Osteoblast (primary cell): ENCODE measurements around the gene CASTOR2. TPM values are rescaled to one million over a fixed set of nuclear protein-coding genes. Genes with fewer than 3 reads are reported as not detected.
"Not testable (repeated sequence)": the region's sequence is repeated elsewhere in the genome, so short reads cannot be mapped to it uniquely, and the experiment has no call there.

Experiments
- DNase-seq: peaks from one replicate; pipeline ENCODE4 v3.0.0; 2011; ENCODE audit warnings: low spot score, mixed read lengths; ENCODE audit not compliant: insufficient read length; ENCODE audit errors: missing footprints
- H2AFZ ChIP-seq: 2 replicates; pipeline ENCODE4 v1.6.0; 2011; ENCODE audit warnings: mild to moderate bottlenecking, low read length
- H3K27ac ChIP-seq: 2 replicates; pipeline ENCODE4 v1.5.1; 2011; ENCODE audit warnings: mild to moderate bottlenecking, low read depth, low read length, moderate library complexity
- H3K27me3 ChIP-seq: 2 replicates; pipeline ENCODE4 v1.6.0; 2012; ENCODE audit warnings: mild to moderate bottlenecking, control low read depth, inconsistent platforms, low read length, moderate library complexity; ENCODE audit not compliant: insufficient read depth
- H3K36me3 ChIP-seq: 2 replicates; pipeline ENCODE4 v1.5.1; 2011; ENCODE audit warnings: mild to moderate bottlenecking, low read length, control low read depth, moderate library complexity; ENCODE audit not compliant: insufficient read depth
- H3K4me1 ChIP-seq: 2 replicates; pipeline ENCODE4 v1.5.1; 2011; ENCODE audit warnings: mild to moderate bottlenecking, low read length, control low read depth, moderate library complexity; ENCODE audit not compliant: insufficient read depth
- H3K4me2 ChIP-seq: 2 replicates; pipeline ENCODE4 v1.6.0; 2011; ENCODE audit warnings: mild to moderate bottlenecking, low read length; ENCODE audit not compliant: insufficient read depth
- H3K4me3 ChIP-seq: fragments of 200-600 bp; sonication (generic); 3 replicates; pipeline ENCODE4 v1.5.1; 2012; ENCODE audit warnings: mild to moderate bottlenecking, low read length, inconsistent platforms; ENCODE audit not compliant: insufficient read depth
- H3K79me2 ChIP-seq: 2 replicates; pipeline ENCODE4 v1.6.0; 2012; ENCODE audit warnings: mild to moderate bottlenecking, low read length, control low read depth, inconsistent platforms; ENCODE audit not compliant: insufficient read depth
- H3K9me3 ChIP-seq: 2 replicates; pipeline ENCODE4 v1.5.1; 2011; ENCODE audit warnings: low read depth, low read length, control low read depth
- H4K20me1 ChIP-seq: 2 replicates; pipeline ENCODE4 v1.6.0; 2012; ENCODE audit warnings: mild to moderate bottlenecking, low read length, control low read depth; ENCODE audit not compliant: insufficient read depth
- total RNA-seq: library from RNA; depleted of rRNA; stranded (reverse); fragments of >200 nt; gene quantifications from 2 replicates; pipeline ENCODE4 v1.2.3, GENCODE V29; 2012

CASTOR2 gene
- total RNA-seq, 1 donor, result 17.0 TPM

- not testable (repeated sequence) for H3K27me3 ChIP-seq, H3K79me2 ChIP-seq, H3K4me2 ChIP-seq, H3K4me1 ChIP-seq, DNase-seq, H3K9me3 ChIP-seq, H3K4me3 ChIP-seq, H2AFZ ChIP-seq, H3K36me3 ChIP-seq, H3K27ac ChIP-seq, H4K20me1 ChIP-seq
Observed at GRCh38 chr7:74947741-74948140, 16.8 kb upstream of the CASTOR2 start.

- not testable (repeated sequence) for H3K9me3 ChIP-seq, H2AFZ ChIP-seq, H3K4me2 ChIP-seq, H3K4me1 ChIP-seq, DNase-seq, H3K4me3 ChIP-seq, H3K36me3 ChIP-seq, H4K20me1 ChIP-seq, H3K27ac ChIP-seq, H3K79me2 ChIP-seq, H3K27me3 ChIP-seq
Observed at GRCh38 chr7:74953774-74954173, 10.7 kb upstream of the CASTOR2 start.

- H3K4me1 ChIP-seq, DNase-seq, H3K4me2 ChIP-seq, H3K9me3 ChIP-seq, H3K79me2 ChIP-seq, H3K27me3 ChIP-seq, H4K20me1 ChIP-seq, H3K36me3 ChIP-seq, H3K27ac ChIP-seq, H3K4me3 ChIP-seq, H2AFZ ChIP-seq: not testable (repeated sequence)
Observed at GRCh38 chr7:74958328-74958727, 6.2 kb upstream of the CASTOR2 start.

GRCh38 chr7:74963704-74964510, 598 bp upstream of the CASTOR2 start:
- not testable (repeated sequence) for H3K36me3 ChIP-seq, H3K79me2 ChIP-seq, H3K4me2 ChIP-seq, H4K20me1 ChIP-seq, H3K27ac ChIP-seq, H3K27me3 ChIP-seq, H3K9me3 ChIP-seq, H2AFZ ChIP-seq, DNase-seq, H3K4me3 ChIP-seq, H3K4me1 ChIP-seq

GRCh38 chr7:74966208-74966854, 1.8 kb downstream of the CASTOR2 start:
- not testable (repeated sequence) for H3K4me1 ChIP-seq, H3K27me3 ChIP-seq, H3K4me2 ChIP-seq, H3K36me3 ChIP-seq, H3K27ac ChIP-seq, DNase-seq, H4K20me1 ChIP-seq, H2AFZ ChIP-seq, H3K79me2 ChIP-seq, H3K9me3 ChIP-seq, H3K4me3 ChIP-seq

GRCh38 chr7:74966909-74967308, 2.4 kb downstream of the CASTOR2 start:
- H3K79me2 ChIP-seq, H2AFZ ChIP-seq, H3K27me3 ChIP-seq, H3K36me3 ChIP-seq, H3K4me3 ChIP-seq, DNase-seq, H3K9me3 ChIP-seq, H3K4me1 ChIP-seq, H3K27ac ChIP-seq, H3K4me2 ChIP-seq, H4K20me1 ChIP-seq: not testable (repeated sequence)

- H3K36me3 ChIP-seq, result not testable (repeated sequence)
Observed at GRCh38 chr7:74971431-74971830, 6.9 kb downstream of the CASTOR2 start.

GRCh38 chr7:74972377-74972776, 7.9 kb downstream of the CASTOR2 start:
- not testable (repeated sequence) for H2AFZ ChIP-seq, DNase-seq, H4K20me1 ChIP-seq, H3K4me1 ChIP-seq, H3K4me3 ChIP-seq, H3K27me3 ChIP-seq, H3K36me3 ChIP-seq, H3K79me2 ChIP-seq, H3K27ac ChIP-seq, H3K9me3 ChIP-seq, H3K4me2 ChIP-seq

More at GRCh38 chr7:74971431-74971830, 6.9 kb downstream of the CASTOR2 start:
- H3K9me3 ChIP-seq, H2AFZ ChIP-seq, H3K4me3 ChIP-seq, H3K79me2 ChIP-seq, H3K27me3 ChIP-seq, H3K27ac ChIP-seq, H3K4me1 ChIP-seq, H4K20me1 ChIP-seq, H3K4me2 ChIP-seq, DNase-seq: not testable (repeated sequence)

GRCh38 chr7:74975959-74976358, 11.5 kb downstream of the CASTOR2 start:
- not testable (repeated sequence) for H3K79me2 ChIP-seq, H3K4me1 ChIP-seq, H3K4me3 ChIP-seq, H2AFZ ChIP-seq, H3K4me2 ChIP-seq, H4K20me1 ChIP-seq, H3K36me3 ChIP-seq, DNase-seq, H3K27me3 ChIP-seq, H3K9me3 ChIP-seq, H3K27ac ChIP-seq
